Activated naive CD4-positive, alpha-beta T cell treated with anti-CD3 and anti-CD28 coated beads, Interleukin-2, amount 50 U/mL, for 72 hours (primary cell): ENCODE results near the gene FAM9A. TPM values are rescaled to one million over a fixed set of nuclear protein-coding genes. Genes with fewer than 3 reads are reported as not detected.
"Not testable (repeated sequence)": the region's sequence is repeated elsewhere in the genome, so short reads cannot be mapped to it uniquely, and the experiment has no call there.

ENCODE experiments used
- ATAC-seq, 2 donors: fragments of 150-1000 bp; cut with Tn5 transposase; 2 replicates each; pipeline ENCODE4 v1.10.0; 2021; ENCODE audit warnings: mild to moderate bottlenecking in 2 of 2, moderate library complexity in 2 of 2
- DNase-seq, 2 donors: peaks; one replicate each; pipeline ENCODE4 v3.0.0; 2021 to 2022; ENCODE audit warnings: low spot score in 2 of 2
- H3K27ac Mint-ChIP-seq, 2 donors: one replicate each; pipeline ENCODE4 v1.8.0; 2022; ENCODE audit warnings: mild to moderate bottlenecking in 2 of 2, mixed read lengths in 2 of 2
- H3K36me3 Mint-ChIP-seq, 2 donors: one replicate each; pipeline ENCODE4 v1.8.0; 2022; ENCODE audit warnings: mixed read lengths in 2 of 2
- H3K9me3 Mint-ChIP-seq, 2 donors: one replicate each; pipeline ENCODE4 v1.8.0; 2022; ENCODE audit warnings: mixed read lengths in 2 of 2
- total RNA-seq, 2 donors: library from RNA; stranded (reverse); gene quantifications; one replicate each; pipeline ENCODE4 v1.2.3, GENCODE V29; 2022

Gene FAM9A
- total RNA-seq, 2 donors from 2014 or later, result not detected

- peak in 1 of 2 donors; percentile 39 for DNase-seq
- Mint-ChIP-seq H3K9me3 (no peaks in the 10 kb centered on the region), H3K27ac (no peak overlapping the region), H3K36me3 (no peaks in the 10 kb centered on the region)
- no peak for ATAC-seq
These were observed 14.4 kb upstream of the FAM9A start for GRCh38 chrX:8815460-8816065.

- H3K9me3 Mint-ChIP-seq, result no peaks in the 10 kb centered on the region
- no peak for DNase-seq
- no peak for ATAC-seq
- H3K27ac Mint-ChIP-seq, result no peak overlapping the region
- no peaks in the 10 kb centered on the region for H3K36me3 Mint-ChIP-seq
These were observed 11.9 kb upstream of the FAM9A start for GRCh38 chrX:8813036-8813435.

GRCh38 chrX:8811611-8812010 is 10.4 kb upstream of the FAM9A start:
- ATAC-seq, result no peak
- DNase-seq, result no peak
- Mint-ChIP-seq H3K27ac (no peak overlapping the region), H3K9me3 (no peaks in the 10 kb centered on the region), H3K36me3 (no peaks in the 10 kb centered on the region)

- Mint-ChIP-seq H3K9me3 (no peaks in the 10 kb centered on the region), H3K36me3 (no peaks in the 10 kb centered on the region), H3K27ac (no peak overlapping the region)
- DNase-seq (no peak), ATAC-seq (no peak)
These were observed 7.5 kb upstream of the FAM9A start for GRCh38 chrX:8808661-8809060.

- no peaks in the 10 kb centered on the region for H3K36me3 Mint-ChIP-seq
- no peak overlapping the region for H3K27ac Mint-ChIP-seq
- DNase-seq (no peak), ATAC-seq (no peak)
- H3K9me3 Mint-ChIP-seq, result no peaks in the 10 kb centered on the region
These were observed 4.8 kb upstream of the FAM9A start for GRCh38 chrX:8805974-8806373.

- no peak for ATAC-seq
- no peak overlapping the region for H3K27ac Mint-ChIP-seq
- H3K9me3 Mint-ChIP-seq, result no peaks in the 10 kb centered on the region
- no peak for DNase-seq
- H3K36me3 Mint-ChIP-seq, result no peaks in the 10 kb centered on the region
These were observed 3.9 kb upstream of the FAM9A start for GRCh38 chrX:8805046-8805445.

GRCh38 chrX:8803326-8803725 is 2.1 kb upstream of the FAM9A start:
- Mint-ChIP-seq H3K9me3 (no peaks in the 10 kb centered on the region), H3K36me3 (no peaks in the 10 kb centered on the region), H3K27ac (no peak overlapping the region)
- ATAC-seq (no peak), DNase-seq (no peak)

- H3K36me3 Mint-ChIP-seq, H3K27ac Mint-ChIP-seq, H3K9me3 Mint-ChIP-seq, DNase-seq, ATAC-seq: not testable (repeated sequence)
These were observed 832 bp downstream of the FAM9A start for GRCh38 chrX:8800351-8800750.

- H3K27ac Mint-ChIP-seq, H3K9me3 Mint-ChIP-seq, DNase-seq, ATAC-seq, H3K36me3 Mint-ChIP-seq: not testable (repeated sequence)
These were observed 1.9 kb downstream of the FAM9A start for GRCh38 chrX:8799281-8799680.

GRCh38 chrX:8798702-8799101 is 2.5 kb downstream of the FAM9A start:
- H3K9me3 Mint-ChIP-seq, H3K36me3 Mint-ChIP-seq, H3K27ac Mint-ChIP-seq, DNase-seq, ATAC-seq: not testable (repeated sequence)

GRCh38 chrX:8787119-8787518 is 14.1 kb downstream of the FAM9A start:
- ATAC-seq, DNase-seq, H3K9me3 Mint-ChIP-seq, H3K27ac Mint-ChIP-seq, H3K36me3 Mint-ChIP-seq: not testable (repeated sequence)

- Mint-ChIP-seq H3K9me3 (no peaks in the 10 kb centered on the region), H3K36me3 (no peaks in the 10 kb centered on the region), H3K27ac (no peak overlapping the region)
- ATAC-seq (no peak), DNase-seq (no peak)
These were observed 17.0 kb downstream of the FAM9A start for GRCh38 chrX:8784162-8784561.

- DNase-seq, result no peak
- Mint-ChIP-seq H3K36me3 (no peaks in the 10 kb centered on the region), H3K9me3 (no peaks in the 10 kb centered on the region), H3K27ac (no peak overlapping the region)
- no peak for ATAC-seq
These were observed 17.5 kb downstream of the FAM9A start for GRCh38 chrX:8783714-8784098.

GRCh38 chrX:8783097-8783713 is 18.0 kb downstream of the FAM9A start:
- DNase-seq, result peak in 1 of 2 donors; percentile 20

GRCh38 chrX:8782595-8782994 is 18.6 kb downstream of the FAM9A start:
- Mint-ChIP-seq H3K36me3 (no peaks in the 10 kb centered on the region), H3K27ac (no peak overlapping the region), H3K9me3 (no peaks in the 10 kb centered on the region)
- ATAC-seq (no peak), DNase-seq (no peak)

More at GRCh38 chrX:8783097-8783713, 18.0 kb downstream of the FAM9A start:
- no peak overlapping the region for H3K27ac Mint-ChIP-seq
- no peaks in the 10 kb centered on the region for H3K9me3 Mint-ChIP-seq
- peak; percentile 51 to 68 for ATAC-seq
- no peaks in the 10 kb centered on the region for H3K36me3 Mint-ChIP-seq

- not testable (repeated sequence) for H3K36me3 Mint-ChIP-seq, ATAC-seq, DNase-seq, H3K9me3 Mint-ChIP-seq, H3K27ac Mint-ChIP-seq
These were observed 19.3 kb downstream of the FAM9A start for GRCh38 chrX:8781921-8782320.

- Mint-ChIP-seq H3K36me3 (no peaks in the 10 kb centered on the region), H3K27ac (no peak overlapping the region), H3K9me3 (no peaks in the 10 kb centered on the region)
- DNase-seq (no peak), ATAC-seq (no peak)
These were observed 28.1 kb downstream of the FAM9A start for GRCh38 chrX:8773117-8773516.

GRCh38 chrX:8760021-8760420 is 41.2 kb downstream of the FAM9A start:
- no peak overlapping the region for H3K27ac Mint-ChIP-seq
- H3K9me3 Mint-ChIP-seq, result no peaks in the 10 kb centered on the region
- ATAC-seq (no peak), DNase-seq (no peak)
- peaks cover 0 to 4% of the 10 kb centered on the region in 2 donors for H3K36me3 Mint-ChIP-seq
